HCT116 (cell line): Measurements from ENCODE around the gene RGS7. TPM values are rescaled to one million over a fixed set of nuclear protein-coding genes. Genes with fewer than 3 reads are reported as not detected.

Experiments
- ATAC-seq: fragments of 200-7000 bp; cut with Tn5 transposase; 2 replicates; pipeline ENCODE4 v1.9.1; 2020; ENCODE audit warnings: mild to moderate bottlenecking, moderate library complexity
- BruUV-seq: library from RNA; stranded (reverse); fragments of 400-500 nt; replicated peaks from 2 replicates; lab custom pipeline; 2021; lab: Mats Ljungman, UMichigan
- CTCF ChIA-PET: fragments of 300-600 bp; sonication (Branson Sonifier 250); formaldehyde crosslinking; loops from one replicate; lab custom pipeline; 2021; ENCODE audit warnings: antibody characterized with exemption; lab: Charles Lee
- POLR2A ChIA-PET: fragments of 300-600, 350-600 bp; sonication (Branson Sonifier 250); formaldehyde crosslinking; loops from one replicate; lab custom pipeline; 2021; ENCODE audit warnings: antibody characterized with exemption; lab: Charles Lee
- RAD21 ChIA-PET, 2 experiments: fragments of 300-600 bp; sonication (Branson Sonifier 250); formaldehyde crosslinking; loops; one replicate each; lab custom pipeline; 2023; ENCODE audit warnings: low total read pairs in 2 of 2; ENCODE audit not compliant: uncharacterized antibody in 2 of 2, unreplicated experiment in 2 of 2, low non-redundant PET in 1 of 2; lab: Charles Lee
- DNase-seq: peaks from one replicate; pipeline ENCODE4 v3.0.0-alpha.2; 2010; ENCODE audit warnings: low read depth, low spot score
- H2AFZ ChIP-seq: fragments of 200-600 bp; shearing (Covaris generic), sonication (generic); 2 replicates; pipeline ENCODE4 v1.6.1; 2017; ENCODE audit warnings: low read depth, mixed run types, mixed read lengths, antibody characterized with exemption, low read length; ENCODE audit not compliant: poor library complexity, severe bottlenecking
- H3K27ac ChIP-seq: 2 replicates; pipeline ENCODE4 v1.5.1; 2012; ENCODE audit warnings: low read depth, low read length
- H3K27me3 ChIP-seq: fragments of 200-600 bp; sonication (generic); 2 replicates; pipeline ENCODE4 v1.6.1; 2016; ENCODE audit warnings: mixed run types, low read length, mixed read lengths; ENCODE audit not compliant: insufficient read depth
- H3K36me3 ChIP-seq, 2 experiments: fragments of 200-500 bp in 1 of 2; fragments of 200-600 bp in 1 of 2; sonication (Bioruptor generic) in 1 of 2; sonication (generic) in 1 of 2; 2 replicates each; pipeline versions ENCODE4 v1.5.1 to v1.6.1; 2014 to 2016; ENCODE audit warnings: low read length in 2 of 2, inconsistent platforms in 1 of 2, mixed read lengths in 1 of 2, mixed run types in 1 of 2; ENCODE audit not compliant: insufficient read depth in 2 of 2, control insufficient read depth in 1 of 2
- H3K4me1 ChIP-seq, 2 experiments: fragments of 200-600 bp in 1 of 2; sonication (generic) in 1 of 2; 2 replicates each; pipeline versions ENCODE4 v1.5.1 to v1.6.1; 2012 to 2017; ENCODE audit warnings: low read length in 2 of 2, inconsistent platforms in 1 of 2, mild to moderate bottlenecking in 1 of 2, mixed read lengths in 1 of 2, mixed run types in 1 of 2, moderate library complexity in 1 of 2; ENCODE audit not compliant: insufficient read depth in 2 of 2, control insufficient read depth in 1 of 2
- H3K4me2 ChIP-seq: fragments of 200-600 bp; sonication (generic); 2 replicates; pipeline ENCODE4 v1.6.1; 2017; ENCODE audit warnings: mixed run types, low read length, mixed read lengths
- H3K4me3 ChIP-seq, 2 experiments: fragments of 200-600 bp in 1 of 2; sonication (generic) in 1 of 2; replicated peaks in 1 of 2; 2 replicates each; pipeline ENCODE4 v1.5.1; 2011 to 2016; ENCODE audit warnings: low read length in 2 of 2, control low read depth in 1 of 2, low read depth in 1 of 2, mild to moderate bottlenecking in 1 of 2, mixed read lengths in 1 of 2, mixed run types in 1 of 2
- H3K79me2 ChIP-seq: fragments of 200-600 bp; sonication (generic); 2 replicates; pipeline ENCODE4 v1.6.1; 2017; ENCODE audit warnings: mild to moderate bottlenecking, mixed run types, low read length, moderate library complexity, mixed read lengths; ENCODE audit not compliant: insufficient read depth
- H3K9ac ChIP-seq: fragments of 200-600 bp; sonication (generic); 2 replicates; pipeline ENCODE4 v1.6.1; 2016; ENCODE audit warnings: low read length, mixed read lengths
- H3K9me2 ChIP-seq: fragments of 200-600 bp; sonication (generic), shearing (Covaris generic); 2 replicates; pipeline ENCODE4 v1.6.1; 2017; ENCODE audit warnings: mixed run types, mild to moderate bottlenecking, moderate library complexity; ENCODE audit not compliant: insufficient read depth
- H3K9me3 ChIP-seq, 2 experiments: fragments of 200-500 bp in 1 of 2; fragments of 200-600 bp in 1 of 2; sonication (Bioruptor generic) in 1 of 2; sonication (generic) in 1 of 2; 2 replicates each; pipeline ENCODE4 v1.6.1; 2014 to 2017; ENCODE audit warnings: low read length in 2 of 2, mixed read lengths in 2 of 2, inconsistent platforms in 1 of 2, low read depth in 1 of 2, mild to moderate bottlenecking in 1 of 2, mixed run types in 1 of 2, moderate library complexity in 1 of 2; ENCODE audit not compliant: control insufficient read depth in 1 of 2, insufficient read depth in 1 of 2
- H4K20me1 ChIP-seq: fragments of 200-600 bp; sonication (generic), shearing (Covaris generic); 2 replicates; pipeline ENCODE4 v1.6.1; 2017; ENCODE audit warnings: mixed run types, mild to moderate bottlenecking, moderate library complexity; ENCODE audit not compliant: insufficient read depth
- CBX3 ChIP-seq: IDR thresholded peaks from 2 replicates; pipeline ENCODE4 v1.6.1; 2012; ENCODE audit warnings: low read depth
- CEBPB ChIP-seq: IDR thresholded peaks from 2 replicates; pipeline ENCODE4 v1.6.1; 2012; ENCODE audit warnings: low read depth
- EGR1 ChIP-seq: IDR thresholded peaks from 2 replicates; pipeline ENCODE4 v1.6.1; 2012; ENCODE audit warnings: low read depth
- FOSL1 ChIP-seq: IDR thresholded peaks from 2 replicates; pipeline ENCODE4 v1.6.1; 2012; ENCODE audit warnings: low read depth
- JUND ChIP-seq: IDR thresholded peaks from 2 replicates; pipeline ENCODE4 v1.6.1; 2012
- POLR2A ChIP-seq: IDR thresholded peaks from 2 replicates; pipeline ENCODE4 v1.7.0; 2011; ENCODE audit warnings: borderline replicate concordance; ENCODE audit not compliant: insufficient read depth, insufficient read length; ENCODE audit errors: extremely low read depth
- POLR2AphosphoS5 ChIP-seq: IDR thresholded peaks from 2 replicates; pipeline ENCODE4 v1.6.1; 2011; ENCODE audit warnings: mild to moderate bottlenecking, low read depth, low read length, moderate library complexity
- SIN3A ChIP-seq: IDR thresholded peaks from 2 replicates; pipeline ENCODE4 v1.6.1; 2012; ENCODE audit warnings: low read depth
- SP1 ChIP-seq: IDR thresholded peaks from 2 replicates; pipeline ENCODE4 v1.6.1; 2012; ENCODE audit warnings: low read depth
- SRF ChIP-seq: IDR thresholded peaks from 2 replicates; pipeline ENCODE4 v1.6.1; 2012; ENCODE audit warnings: low read depth
- ZFX ChIP-seq: fragments of 450-650 bp; IDR thresholded peaks from 2 replicates; pipeline ENCODE4 v1.6.1; 2017
- ZNF274 ChIP-seq: fragments of 200-500 bp; sonication (Bioruptor generic); IDR thresholded peaks from 2 replicates; pipeline ENCODE4 v1.6.1; 2014; ENCODE audit warnings: mild to moderate bottlenecking, low read depth, low read length, inconsistent platforms
- intact Hi-C: fragments of 100-400 bp; cut with micrococcal nuclease; formaldehyde crosslinking; loops from 2 replicates; pipeline ENCODE4 v1.10.0; 2022
- total RNA-seq: library from RNA; stranded (reverse); gene quantifications from one replicate; pipeline ENCODE4 v1.2.1, GENCODE V29; 2021; ENCODE audit not compliant: unreplicated experiment
- TF ChIP-seq, protein P1 (sequence below): IDR thresholded peaks from 2 replicates; pipeline ENCODE4 v1.6.1; 2012
- TF ChIP-seq, protein P2 (sequence below): IDR thresholded peaks from 2 replicates; pipeline ENCODE4 v1.6.1; 2011; ENCODE audit warnings: mild to moderate bottlenecking, low read length, moderate library complexity; ENCODE audit not compliant: insufficient replicate concordance; ENCODE audit errors: extremely low read depth
- TF ChIP-seq, protein P3 (sequence below): IDR thresholded peaks from 2 replicates; pipeline ENCODE4 v1.6.1; 2012; ENCODE audit warnings: low read depth

RGS7 gene
- total RNA-seq, 1 experiment from 2014 or later: not detected

DNA sequence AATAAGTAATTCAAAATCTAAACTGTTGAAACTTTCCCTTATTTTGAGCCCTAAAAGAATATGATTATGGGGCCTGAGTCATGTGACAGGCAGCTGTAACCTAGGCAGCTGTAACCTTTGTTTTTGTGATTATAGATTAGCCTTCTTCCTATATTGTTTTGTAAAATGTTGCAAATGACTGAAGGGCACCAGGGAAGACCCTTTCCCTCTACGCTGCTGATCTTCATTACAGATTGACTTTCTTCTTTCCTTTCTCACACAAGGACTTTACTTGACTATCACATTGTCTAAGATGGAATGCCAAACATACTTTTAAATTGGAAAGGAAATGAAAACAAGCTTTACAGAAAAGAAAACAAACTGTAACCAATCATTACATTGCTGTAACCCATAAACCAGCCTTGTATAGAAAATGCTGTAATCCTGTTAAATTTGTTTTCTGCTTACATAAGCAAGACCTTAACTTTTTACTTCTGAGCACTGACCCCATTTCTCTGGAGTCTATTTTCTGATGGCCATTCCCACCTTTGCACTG is 242.2 kb downstream of the RGS7 start:
- no peaks in the 10 kb centered on the region for H3K27me3 ChIP-seq
- H3K79me2 ChIP-seq: no peaks in the 10 kb centered on the region
- CTCF ChIA-PET: no interaction called here
- TF ChIP-seq, protein P1, sequence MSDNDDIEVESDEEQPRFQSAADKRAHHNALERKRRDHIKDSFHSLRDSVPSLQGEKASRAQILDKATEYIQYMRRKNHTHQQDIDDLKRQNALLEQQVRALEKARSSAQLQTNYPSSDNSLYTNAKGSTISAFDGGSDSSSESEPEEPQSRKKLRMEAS: no peak
- no peak for TF ChIP-seq SIN3A
- TF ChIP-seq, protein P2, sequence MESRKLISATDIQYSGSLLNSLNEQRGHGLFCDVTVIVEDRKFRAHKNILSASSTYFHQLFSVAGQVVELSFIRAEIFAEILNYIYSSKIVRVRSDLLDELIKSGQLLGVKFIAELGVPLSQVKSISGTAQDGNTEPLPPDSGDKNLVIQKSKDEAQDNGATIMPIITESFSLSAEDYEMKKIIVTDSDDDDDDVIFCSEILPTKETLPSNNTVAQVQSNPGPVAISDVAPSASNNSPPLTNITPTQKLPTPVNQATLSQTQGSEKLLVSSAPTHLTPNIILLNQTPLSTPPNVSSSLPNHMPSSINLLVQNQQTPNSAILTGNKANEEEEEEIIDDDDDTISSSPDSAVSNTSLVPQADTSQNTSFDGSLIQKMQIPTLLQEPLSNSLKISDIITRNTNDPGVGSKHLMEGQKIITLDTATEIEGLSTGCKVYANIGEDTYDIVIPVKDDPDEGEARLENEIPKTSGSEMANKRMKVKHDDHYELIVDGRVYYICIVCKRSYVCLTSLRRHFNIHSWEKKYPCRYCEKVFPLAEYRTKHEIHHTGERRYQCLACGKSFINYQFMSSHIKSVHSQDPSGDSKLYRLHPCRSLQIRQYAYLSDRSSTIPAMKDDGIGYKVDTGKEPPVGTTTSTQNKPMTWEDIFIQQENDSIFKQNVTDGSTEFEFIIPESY: no peak
- no peak for TF ChIP-seq POLR2A
- H3K9me2 ChIP-seq: no peaks in the 10 kb centered on the region
- no peaks in the 10 kb centered on the region for H4K20me1 ChIP-seq
- BruUV-seq: no TSS peak
- H3K4me3 ChIP-seq: no peak overlapping the region
- intact Hi-C loops: no loop called here
- RAD21 ChIA-PET: no interaction called here
- no peak overlapping the region for H3K4me2 ChIP-seq
- no peak overlapping the region for H3K9ac ChIP-seq
- no peaks in the 10 kb centered on the region for H3K4me1 ChIP-seq
- ATAC-seq (no peak), DNase-seq (no peak)
- POLR2A ChIA-PET: no interaction called here
- H3K9me3 ChIP-seq: peaks cover 1 to 3% of the 10 kb centered on the region in 2 experiments; a peak in 2 of 4 replicates
- no peak overlapping the region for H3K27ac ChIP-seq
- no peaks in the 10 kb centered on the region for H3K36me3 ChIP-seq
- no peak overlapping the region for H2AFZ ChIP-seq

DNA sequence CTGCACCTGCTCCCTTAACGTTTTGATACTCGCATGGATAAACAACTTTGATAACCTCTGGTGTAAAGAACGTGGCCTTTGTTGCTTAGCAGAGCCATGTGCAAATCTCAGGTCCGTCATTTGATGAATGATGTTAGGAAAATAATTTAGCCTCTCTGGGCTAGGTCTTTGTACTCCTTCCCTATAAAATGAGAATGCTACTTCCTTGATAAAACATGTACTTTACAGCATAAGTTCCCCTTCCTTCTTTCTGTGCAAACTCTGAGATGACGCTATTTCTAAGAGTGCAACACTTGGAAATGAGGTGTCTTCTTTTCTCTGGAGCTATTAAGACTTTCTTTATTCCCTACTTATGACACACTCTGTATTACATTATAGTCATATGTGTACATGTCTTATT is 243.4 kb downstream of the RGS7 start:
- DNase-seq (no peak), ATAC-seq (no peak)
- Histone ChIP-seq H3K36me3 (no peaks in the 10 kb centered on the region), H3K9me3 (peaks cover 0 to 3% of the 10 kb centered on the region in 2 experiments; a peak in 1 of 4 replicates), H3K79me2 (no peaks in the 10 kb centered on the region), H3K4me1 (no peaks in the 10 kb centered on the region), H2AFZ (no peak overlapping the region), H3K4me2 (no peak overlapping the region), H3K4me3 (no peak overlapping the region), H4K20me1 (no peaks in the 10 kb centered on the region), H3K9me2 (no peaks in the 10 kb centered on the region), H3K27ac (no peak overlapping the region), H3K27me3 (no peaks in the 10 kb centered on the region), H3K9ac (no peak overlapping the region)
- intact Hi-C loops: no loop called here
- BruUV-seq: no TSS peak
- ChIA-PET CTCF (no interaction called here), RAD21 (no interaction called here), POLR2A (no interaction called here)
- TF ChIP-seq ZFX (no peak), JUND (no peak), CBX3 (no peak), EGR1 (no peak), FOSL1 (no peak), SP1 (no peak), ZNF274 (no peak), CEBPB (no peak), POLR2AphosphoS5 (no peak), SRF (no peak)
- TF ChIP-seq, protein P3, sequence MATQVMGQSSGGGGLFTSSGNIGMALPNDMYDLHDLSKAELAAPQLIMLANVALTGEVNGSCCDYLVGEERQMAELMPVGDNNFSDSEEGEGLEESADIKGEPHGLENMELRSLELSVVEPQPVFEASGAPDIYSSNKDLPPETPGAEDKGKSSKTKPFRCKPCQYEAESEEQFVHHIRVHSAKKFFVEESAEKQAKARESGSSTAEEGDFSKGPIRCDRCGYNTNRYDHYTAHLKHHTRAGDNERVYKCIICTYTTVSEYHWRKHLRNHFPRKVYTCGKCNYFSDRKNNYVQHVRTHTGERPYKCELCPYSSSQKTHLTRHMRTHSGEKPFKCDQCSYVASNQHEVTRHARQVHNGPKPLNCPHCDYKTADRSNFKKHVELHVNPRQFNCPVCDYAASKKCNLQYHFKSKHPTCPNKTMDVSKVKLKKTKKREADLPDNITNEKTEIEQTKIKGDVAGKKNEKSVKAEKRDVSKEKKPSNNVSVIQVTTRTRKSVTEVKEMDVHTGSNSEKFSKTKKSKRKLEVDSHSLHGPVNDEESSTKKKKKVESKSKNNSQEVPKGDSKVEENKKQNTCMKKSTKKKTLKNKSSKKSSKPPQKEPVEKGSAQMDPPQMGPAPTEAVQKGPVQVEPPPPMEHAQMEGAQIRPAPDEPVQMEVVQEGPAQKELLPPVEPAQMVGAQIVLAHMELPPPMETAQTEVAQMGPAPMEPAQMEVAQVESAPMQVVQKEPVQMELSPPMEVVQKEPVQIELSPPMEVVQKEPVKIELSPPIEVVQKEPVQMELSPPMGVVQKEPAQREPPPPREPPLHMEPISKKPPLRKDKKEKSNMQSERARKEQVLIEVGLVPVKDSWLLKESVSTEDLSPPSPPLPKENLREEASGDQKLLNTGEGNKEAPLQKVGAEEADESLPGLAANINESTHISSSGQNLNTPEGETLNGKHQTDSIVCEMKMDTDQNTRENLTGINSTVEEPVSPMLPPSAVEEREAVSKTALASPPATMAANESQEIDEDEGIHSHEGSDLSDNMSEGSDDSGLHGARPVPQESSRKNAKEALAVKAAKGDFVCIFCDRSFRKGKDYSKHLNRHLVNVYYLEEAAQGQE: no peak
- TF ChIP-seq, protein P1: no peak
